IPS-15b (cell line): ENCODE results near the gene TRPM2.
"Not testable (repeated sequence)": the region's sequence is repeated elsewhere in the genome, so short reads cannot be mapped to it uniquely, and the experiment has no call there.

Experiments used
- H3K27me3 ChIP-seq: one replicate; pipeline ENCODE4 v1.6.1; 2013; ENCODE audit warnings: low read length; ENCODE audit not compliant: control insufficient read depth, insufficient read depth
- H3K36me3 ChIP-seq: one replicate; pipeline ENCODE4 v1.6.1; 2013; ENCODE audit warnings: low read length; ENCODE audit not compliant: control insufficient read depth, insufficient read depth
- H3K4me1 ChIP-seq: one replicate; pipeline ENCODE4 v1.6.1; 2013; ENCODE audit warnings: mild to moderate bottlenecking, low read length; ENCODE audit not compliant: control insufficient read depth, insufficient read depth
- H3K4me3 ChIP-seq: one replicate; pipeline ENCODE4 v1.5.1; 2013; ENCODE audit warnings: low read depth, low read length
- H3K9ac ChIP-seq: one replicate; pipeline ENCODE4 v1.6.1; 2013; ENCODE audit warnings: low read depth, mild to moderate bottlenecking, low read length
- H3K9me3 ChIP-seq: one replicate; pipeline ENCODE4 v1.6.1; 2013; ENCODE audit warnings: mild to moderate bottlenecking, low read length; ENCODE audit not compliant: control insufficient read depth, insufficient read depth

The TRPM2 gene

DNA sequence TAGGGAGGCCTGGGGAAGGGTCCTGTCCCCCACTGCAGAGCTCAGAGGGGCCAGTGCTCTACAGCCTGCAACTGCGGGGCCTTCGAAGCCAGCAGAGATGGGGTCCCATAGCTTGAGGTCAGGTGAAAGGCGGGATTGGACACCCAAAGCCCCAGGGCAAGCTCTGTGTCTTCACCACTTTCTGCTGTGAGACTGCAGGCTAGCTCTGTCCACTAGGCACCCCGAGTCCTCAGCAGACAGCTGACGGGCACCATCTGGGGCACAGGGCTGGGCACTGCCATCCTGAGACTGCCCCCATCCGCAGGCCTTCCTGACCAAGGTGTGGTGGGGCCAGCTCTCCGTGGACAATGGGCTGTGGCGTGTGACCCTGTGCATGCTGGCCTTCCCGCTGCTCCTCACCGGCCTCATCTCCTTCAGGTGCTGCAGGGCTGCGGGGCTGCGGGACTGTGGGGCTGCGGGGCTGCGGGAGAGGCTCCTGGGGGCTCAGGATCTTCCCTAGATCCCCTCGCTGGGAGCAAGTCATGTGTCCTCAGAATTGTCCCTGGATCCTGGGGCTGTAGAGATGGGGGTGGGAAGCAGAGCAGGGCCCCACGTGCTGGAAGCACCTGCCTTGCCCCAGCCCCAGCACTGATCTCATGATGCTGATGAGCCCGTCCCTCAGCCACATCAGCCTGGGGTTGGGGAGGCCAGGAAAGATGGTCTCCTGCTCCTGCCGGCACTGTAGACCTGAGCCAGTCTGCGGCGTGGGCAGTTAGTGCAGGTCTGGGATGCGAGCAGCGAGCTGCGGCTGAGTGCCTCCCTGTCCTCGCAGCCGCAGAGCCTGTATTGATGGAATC, 46.8 kb downstream of the TRPM2 start:
- Histone ChIP-seq H3K36me3 (no peaks in the 10 kb centered on the region), H3K9ac (no peak overlapping the region), H3K27me3 (no peaks in the 10 kb centered on the region), H3K4me1 (no peaks in the 10 kb centered on the region), H3K4me3 (no peak overlapping the region), H3K9me3 (no peaks in the 10 kb centered on the region)

DNA sequence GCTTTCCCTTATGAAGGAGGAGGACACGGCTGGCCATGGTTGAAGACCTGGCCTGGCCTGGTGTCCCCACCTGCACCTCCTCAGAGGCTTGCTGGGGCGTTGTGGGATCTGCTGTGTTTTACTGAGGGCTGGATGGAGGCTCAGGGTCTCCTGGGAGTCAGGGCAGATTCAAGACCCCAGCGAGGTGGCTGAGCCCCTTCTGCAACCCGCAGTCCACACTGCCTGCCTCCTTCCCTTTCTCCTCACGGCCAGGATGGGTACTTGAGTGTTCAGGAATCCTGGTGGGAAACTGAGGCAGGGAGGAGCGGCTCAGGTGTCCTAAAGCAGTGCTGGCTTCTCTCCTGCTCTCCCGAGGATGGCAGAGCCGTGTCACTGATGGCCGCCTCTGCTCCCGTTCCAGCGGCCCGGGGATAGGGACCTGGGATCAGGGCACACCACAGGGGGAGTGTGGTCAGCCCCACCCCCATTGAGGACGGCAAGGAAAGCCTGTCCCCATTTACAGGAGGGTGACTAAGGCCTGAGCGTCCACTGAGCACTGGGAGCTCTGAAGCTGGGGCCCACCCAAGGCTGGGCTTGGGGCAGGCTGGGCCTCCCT, 47.5 kb downstream of the TRPM2 start:
- Histone ChIP-seq H3K36me3 (no peaks in the 10 kb centered on the region), H3K4me1 (no peaks in the 10 kb centered on the region), H3K9me3 (no peaks in the 10 kb centered on the region), H3K4me3 (no peak overlapping the region), H3K27me3 (no peaks in the 10 kb centered on the region), H3K9ac (no peak overlapping the region)

DNA sequence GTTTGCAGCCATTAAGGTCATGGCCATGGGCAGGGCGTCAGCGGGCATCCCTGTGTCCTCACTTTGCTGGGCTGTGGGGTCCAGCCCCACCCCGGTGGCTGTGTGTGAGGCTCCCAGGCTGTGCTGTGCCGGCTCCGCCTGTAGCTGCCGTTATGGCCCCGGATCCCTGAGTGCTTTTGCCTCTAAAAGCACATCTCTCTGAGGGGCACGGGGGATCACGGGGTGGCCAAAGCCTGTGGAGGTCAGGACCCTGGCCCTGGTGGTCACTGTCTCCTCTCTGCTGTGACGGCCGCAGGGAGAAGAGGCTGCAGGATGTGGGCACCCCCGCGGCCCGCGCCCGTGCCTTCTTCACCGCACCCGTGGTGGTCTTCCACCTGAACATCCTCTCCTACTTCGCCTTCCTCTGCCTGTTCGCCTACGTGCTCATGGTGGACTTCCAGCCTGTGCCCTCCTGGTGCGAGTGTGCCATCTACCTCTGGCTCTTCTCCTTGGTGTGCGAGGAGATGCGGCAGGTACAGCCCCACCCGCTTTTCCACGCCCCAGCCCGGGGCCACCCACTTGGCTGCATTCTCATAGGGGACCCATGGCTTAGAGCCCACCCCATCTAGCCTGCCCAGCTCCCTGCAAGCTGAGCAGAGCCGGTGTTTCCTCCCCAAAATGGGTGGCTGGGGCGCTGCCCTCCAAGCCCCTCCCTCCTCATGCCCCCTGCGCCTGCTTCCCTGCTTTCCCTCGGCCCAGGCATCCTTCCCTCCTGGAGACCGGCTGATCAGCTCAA, 48.2 kb downstream of the TRPM2 start:
- H3K36me3 ChIP-seq: no peaks in the 10 kb centered on the region
- H3K4me3 ChIP-seq: no peak overlapping the region
- H3K9me3 ChIP-seq: no peaks in the 10 kb centered on the region
- no peaks in the 10 kb centered on the region for H3K27me3 ChIP-seq
- no peak overlapping the region for H3K9ac ChIP-seq
- no peaks in the 10 kb centered on the region for H3K4me1 ChIP-seq

DNA sequence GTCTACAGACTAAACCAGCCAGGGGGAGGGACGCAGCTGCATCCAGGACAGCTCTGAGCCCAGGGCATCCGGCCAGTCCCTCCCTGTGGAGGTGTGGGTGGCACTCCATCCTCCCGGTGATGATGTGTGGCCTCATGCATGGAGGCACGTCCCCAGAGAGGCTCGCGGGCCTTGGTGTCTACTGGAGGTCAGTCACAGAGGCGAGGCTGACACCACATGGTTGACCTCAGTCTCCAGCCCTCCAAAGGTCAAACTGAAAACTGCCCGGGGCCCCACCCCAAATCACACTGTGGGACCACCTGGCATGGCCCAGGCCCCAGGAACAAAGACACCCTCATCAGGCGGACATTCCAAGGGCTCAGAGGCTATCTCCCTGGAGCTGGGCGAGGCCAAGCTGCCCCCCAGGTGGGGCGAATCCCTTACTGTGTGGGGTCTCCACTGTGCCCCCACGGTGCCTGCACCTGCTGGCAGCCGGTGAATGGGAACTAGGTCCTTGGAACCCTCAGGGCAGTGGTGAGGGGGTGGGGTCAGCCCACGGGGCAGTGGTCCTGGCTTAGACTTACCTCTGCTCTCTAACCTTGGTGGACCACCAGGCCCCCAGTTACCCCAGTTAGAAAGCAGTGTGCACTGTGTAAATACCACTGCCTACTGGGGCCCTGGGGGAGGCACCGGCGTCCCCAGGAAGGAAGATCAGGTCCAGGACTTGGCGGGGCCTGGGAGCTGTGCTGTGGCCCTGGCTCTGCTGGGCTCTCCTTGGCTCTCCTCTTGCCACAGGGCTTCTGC, 49.1 kb downstream of the TRPM2 start:
- H3K4me1 ChIP-seq: no peaks in the 10 kb centered on the region
- H3K9me3 ChIP-seq: no peaks in the 10 kb centered on the region
- H3K27me3 ChIP-seq: no peaks in the 10 kb centered on the region
- no peak overlapping the region for H3K9ac ChIP-seq
- no peaks in the 10 kb centered on the region for H3K36me3 ChIP-seq
- no peak overlapping the region for H3K4me3 ChIP-seq

DNA sequence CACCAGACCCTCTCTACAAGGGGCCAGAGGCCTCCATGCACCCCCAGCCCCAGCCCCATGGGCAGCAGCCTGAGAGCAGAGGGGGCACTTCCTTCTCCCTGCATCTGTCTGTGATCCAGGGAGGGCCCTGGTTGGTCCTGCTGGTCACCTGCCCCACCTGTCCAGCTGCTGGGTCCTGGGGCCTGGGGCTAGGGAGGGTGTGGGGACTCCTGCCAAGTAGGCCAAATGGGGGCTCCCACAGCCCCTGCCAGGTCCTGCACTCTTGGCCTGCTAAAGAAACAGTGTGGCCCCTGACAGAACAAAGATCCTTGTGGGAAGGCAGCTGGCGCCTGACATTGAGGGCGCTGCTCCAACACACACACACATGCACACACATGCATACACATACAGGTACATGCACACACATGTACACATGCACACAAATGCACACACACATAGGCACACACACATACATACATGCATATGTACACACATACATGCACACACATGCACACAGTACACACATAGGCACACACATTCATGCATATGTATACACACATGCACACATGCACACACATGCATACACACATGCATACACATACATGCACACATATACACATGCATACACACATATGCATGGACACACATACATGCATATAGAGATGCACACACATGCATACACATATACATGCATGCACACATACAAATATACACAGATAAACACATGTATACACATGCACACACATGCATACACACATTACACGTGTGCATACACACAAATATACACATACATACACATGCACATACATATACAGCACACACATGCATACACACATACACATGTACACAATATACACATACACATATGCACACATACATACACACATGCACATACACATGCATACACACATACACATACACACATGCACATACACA, 49.9 kb downstream of the TRPM2 start:
- H3K9ac ChIP-seq: no peak overlapping the region
- no peaks in the 10 kb centered on the region for H3K4me1 ChIP-seq
- H3K4me3 ChIP-seq: no peak overlapping the region
- no peaks in the 10 kb centered on the region for H3K9me3 ChIP-seq
- no peaks in the 10 kb centered on the region for H3K27me3 ChIP-seq
- no peaks in the 10 kb centered on the region for H3K36me3 ChIP-seq

DNA sequence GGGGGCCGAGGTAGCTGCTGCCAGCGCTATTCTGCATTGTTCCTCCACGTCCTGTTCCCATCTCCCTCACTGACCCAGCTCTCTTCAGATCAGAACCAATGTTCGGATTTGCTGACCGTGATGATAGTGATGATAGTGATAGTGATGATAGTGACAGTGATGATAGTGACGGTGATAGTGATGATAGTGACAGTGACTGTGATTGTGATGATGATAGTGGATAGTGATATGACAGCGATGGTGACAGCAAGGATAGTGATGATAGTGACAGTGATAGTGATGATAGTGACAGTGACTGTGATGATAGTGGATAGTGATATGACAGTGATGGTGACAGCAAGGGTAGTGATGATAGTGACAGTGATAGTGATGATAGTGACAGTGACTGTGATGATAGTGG, 51.1 kb downstream of the TRPM2 start:
- not testable (repeated sequence) for H3K36me3 ChIP-seq, H3K27me3 ChIP-seq, H3K9me3 ChIP-seq, H3K9ac ChIP-seq, H3K4me3 ChIP-seq, H3K4me1 ChIP-seq

DNA sequence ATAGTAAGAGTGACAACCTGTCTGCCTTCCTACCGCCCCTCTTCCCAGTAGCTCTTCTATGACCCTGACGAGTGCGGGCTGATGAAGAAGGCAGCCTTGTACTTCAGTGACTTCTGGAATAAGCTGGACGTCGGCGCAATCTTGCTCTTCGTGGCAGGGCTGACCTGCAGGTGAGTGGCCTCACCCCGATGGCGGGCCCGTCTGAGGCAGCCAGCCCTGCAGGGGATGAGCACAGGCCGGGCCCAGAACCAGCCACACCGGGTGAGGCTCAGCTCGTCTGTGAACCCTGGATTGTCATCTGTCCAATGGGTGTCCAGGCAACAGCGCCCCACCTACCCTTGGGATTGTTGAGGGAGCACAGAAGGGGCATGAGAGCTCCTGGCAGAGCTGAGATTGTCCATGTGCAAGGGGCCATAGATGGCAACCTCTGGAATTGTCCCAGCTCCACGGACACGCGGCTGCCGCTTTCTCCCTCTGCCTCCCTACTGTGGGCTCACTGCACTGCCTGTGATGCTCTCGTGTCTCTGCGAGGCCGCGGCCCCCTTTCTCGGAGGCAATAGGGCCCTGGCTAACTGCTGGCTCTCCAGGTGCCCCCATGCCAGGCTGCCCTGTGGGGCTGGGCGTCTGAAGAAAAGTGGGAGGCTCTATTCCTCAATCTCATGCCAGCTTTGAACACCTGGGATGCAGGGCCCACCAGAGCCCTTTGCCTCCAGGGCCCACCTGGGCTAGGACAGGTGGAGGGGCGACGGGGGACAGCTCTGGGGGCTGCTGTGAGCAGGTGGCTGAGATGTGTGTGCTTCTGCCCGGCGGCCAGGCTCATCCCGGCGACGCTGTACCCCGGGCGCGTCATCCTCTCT, 51.9 kb downstream of the TRPM2 start:
- H3K9me3 ChIP-seq: no peaks in the 10 kb centered on the region
- H3K4me1 ChIP-seq: no peaks in the 10 kb centered on the region
- H3K36me3 ChIP-seq: no peaks in the 10 kb centered on the region
- H3K27me3 ChIP-seq: no peaks in the 10 kb centered on the region
- no peak overlapping the region for H3K4me3 ChIP-seq
- no peak overlapping the region for H3K9ac ChIP-seq

DNA sequence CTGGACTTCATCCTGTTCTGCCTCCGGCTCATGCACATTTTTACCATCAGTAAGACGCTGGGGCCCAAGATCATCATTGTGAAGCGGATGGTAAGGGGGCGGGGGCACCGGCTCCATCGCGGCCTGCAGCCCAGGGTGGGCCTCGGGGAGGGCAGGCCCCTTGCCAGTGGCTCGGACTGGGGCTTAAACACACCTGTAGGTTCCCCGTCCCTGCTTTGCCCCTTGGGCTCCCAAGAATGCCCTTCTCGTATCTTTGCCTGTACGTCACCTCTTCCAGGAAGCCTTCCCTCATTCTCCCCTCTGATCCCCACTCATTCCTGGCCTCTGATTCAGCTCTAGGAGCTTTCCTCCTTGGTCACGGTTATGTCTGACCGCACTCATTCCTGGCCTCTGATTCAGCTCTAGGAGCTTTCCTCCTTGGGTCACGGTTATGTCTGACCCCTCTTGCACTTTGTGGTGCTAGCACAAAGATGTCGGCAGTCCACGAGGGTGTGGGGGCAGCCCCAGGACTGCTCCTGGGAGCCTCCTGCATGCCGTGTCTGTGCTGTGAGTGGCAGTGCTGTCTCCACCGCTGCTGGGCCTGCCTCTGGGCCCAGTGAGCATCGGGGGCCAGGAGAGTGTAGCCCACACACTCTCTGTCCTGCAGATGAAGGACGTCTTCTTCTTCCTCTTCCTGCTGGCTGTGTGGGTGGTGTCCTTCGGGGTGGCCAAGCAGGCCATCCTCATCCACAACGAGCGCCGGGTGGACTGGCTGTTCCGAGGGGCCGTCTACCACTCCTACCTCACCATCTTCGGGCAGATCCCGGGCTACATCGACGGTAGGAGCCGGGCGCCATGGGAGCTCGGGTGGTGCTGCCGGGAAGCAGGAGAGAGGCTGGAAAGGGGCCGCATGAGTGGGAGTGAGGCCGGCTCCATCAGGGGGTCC, 52.8 kb downstream of the TRPM2 start:
- Histone ChIP-seq H3K4me3 (no peak overlapping the region), H3K9me3 (no peaks in the 10 kb centered on the region), H3K9ac (no peak overlapping the region), H3K27me3 (no peaks in the 10 kb centered on the region), H3K36me3 (no peaks in the 10 kb centered on the region), H3K4me1 (no peaks in the 10 kb centered on the region)

DNA sequence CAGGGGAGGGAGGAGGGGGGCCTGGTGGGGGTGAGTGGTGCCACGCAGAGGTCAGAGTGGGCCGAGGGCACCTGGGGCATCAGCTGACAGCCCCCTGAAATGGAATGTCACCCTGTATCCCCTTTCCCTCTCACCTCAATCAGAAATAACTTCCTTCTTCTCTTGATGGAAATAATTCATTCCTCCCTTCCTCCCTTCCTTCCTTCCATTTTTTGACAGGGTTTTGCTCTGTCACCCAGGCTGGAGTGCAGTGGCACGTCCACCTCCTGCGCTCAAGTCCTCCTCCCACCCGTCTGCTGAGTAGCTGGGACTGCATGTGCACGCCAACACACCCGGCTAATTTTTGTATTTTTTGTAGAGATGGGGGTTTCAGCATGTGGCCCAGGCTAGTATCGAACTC, 53.5 kb downstream of the TRPM2 start:
- H3K4me3 ChIP-seq: no peak overlapping the region
- H3K9me3 ChIP-seq: no peaks in the 10 kb centered on the region
- no peaks in the 10 kb centered on the region for H3K36me3 ChIP-seq
- H3K4me1 ChIP-seq: no peaks in the 10 kb centered on the region
- H3K27me3 ChIP-seq: no peaks in the 10 kb centered on the region
- no peak overlapping the region for H3K9ac ChIP-seq
